ENCODE measurements around the gene TRHDE. TPM values are rescaled to one million over a fixed set of nuclear protein-coding genes. Genes with fewer than 3 reads are reported as not detected.

TRHDE gene
- total RNA-seq, 1 experiment from 2014 or later, result 5.5 TPM

DNA sequence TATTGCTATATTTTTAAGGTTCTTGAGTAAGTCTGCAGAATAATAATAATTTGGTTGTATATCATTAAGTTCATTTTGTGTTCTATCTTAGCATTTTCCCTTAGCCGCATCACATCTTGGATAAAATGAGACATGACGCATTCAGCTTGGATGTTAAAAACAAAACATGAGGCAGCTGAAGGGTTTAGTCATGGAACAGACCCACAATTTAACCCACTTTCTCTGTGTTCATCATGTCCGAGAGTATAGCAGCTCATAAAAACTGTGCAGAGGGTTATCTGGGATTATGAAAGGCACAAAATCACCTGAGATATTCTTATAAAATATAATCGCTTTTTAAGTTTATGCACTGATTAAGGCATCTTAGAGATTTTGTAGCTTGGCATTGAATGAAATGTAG lies 219.3 kb downstream of the TRHDE start (continued):
- TF ChIP-seq, protein P1, sequence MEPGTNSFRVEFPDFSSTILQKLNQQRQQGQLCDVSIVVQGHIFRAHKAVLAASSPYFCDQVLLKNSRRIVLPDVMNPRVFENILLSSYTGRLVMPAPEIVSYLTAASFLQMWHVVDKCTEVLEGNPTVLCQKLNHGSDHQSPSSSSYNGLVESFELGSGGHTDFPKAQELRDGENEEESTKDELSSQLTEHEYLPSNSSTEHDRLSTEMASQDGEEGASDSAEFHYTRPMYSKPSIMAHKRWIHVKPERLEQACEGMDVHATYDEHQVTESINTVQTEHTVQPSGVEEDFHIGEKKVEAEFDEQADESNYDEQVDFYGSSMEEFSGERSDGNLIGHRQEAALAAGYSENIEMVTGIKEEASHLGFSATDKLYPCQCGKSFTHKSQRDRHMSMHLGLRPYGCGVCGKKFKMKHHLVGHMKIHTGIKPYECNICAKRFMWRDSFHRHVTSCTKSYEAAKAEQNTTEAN (CRISPR knock-in tag; IDR thresholded peaks at IDR 0.05), result no peak

DNA sequence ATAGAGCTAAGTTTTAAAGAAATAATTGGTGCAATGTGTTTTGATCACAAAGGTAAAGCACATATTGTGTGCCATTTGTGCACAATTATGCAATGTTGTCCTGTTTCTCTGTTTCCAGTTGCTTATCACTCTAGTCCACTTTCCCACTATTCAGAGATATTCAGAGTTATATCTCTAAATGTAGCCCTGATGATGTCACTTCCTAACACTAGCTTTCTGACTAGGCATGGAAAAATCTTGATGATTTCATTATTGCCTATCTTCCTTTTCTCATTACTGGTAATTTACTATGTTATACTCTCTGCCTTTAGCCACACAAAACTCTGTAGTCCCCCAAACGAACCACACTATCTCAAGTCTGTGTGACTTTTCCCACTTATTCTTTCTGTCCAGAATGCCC lies 221.2 kb downstream of the TRHDE start:
- H3K4me3 Mint-ChIP-seq, result no peak overlapping the region
- H3K36me3 Mint-ChIP-seq, result no peaks in the 10 kb centered on the region
- ATAC-seq (no peak), DNase-seq (ENCODE audit: low spot score) (no peak)
- H3K27me3 Mint-ChIP-seq (ENCODE audit: low read depth), result no peaks in the 10 kb centered on the region
- H3K9me3 Mint-ChIP-seq, result peaks cover 5% of the 10 kb centered on the region; the same call in 1 of the 2 replicates
- H3K4me1 Mint-ChIP-seq, result no peaks in the 10 kb centered on the region
- no peak overlapping the region for H3K27ac Mint-ChIP-seq
- ChIA-PET CTCF (no interaction called here), POLR2A (no interaction called here)
- TF ChIP-seq, protein P2, sequence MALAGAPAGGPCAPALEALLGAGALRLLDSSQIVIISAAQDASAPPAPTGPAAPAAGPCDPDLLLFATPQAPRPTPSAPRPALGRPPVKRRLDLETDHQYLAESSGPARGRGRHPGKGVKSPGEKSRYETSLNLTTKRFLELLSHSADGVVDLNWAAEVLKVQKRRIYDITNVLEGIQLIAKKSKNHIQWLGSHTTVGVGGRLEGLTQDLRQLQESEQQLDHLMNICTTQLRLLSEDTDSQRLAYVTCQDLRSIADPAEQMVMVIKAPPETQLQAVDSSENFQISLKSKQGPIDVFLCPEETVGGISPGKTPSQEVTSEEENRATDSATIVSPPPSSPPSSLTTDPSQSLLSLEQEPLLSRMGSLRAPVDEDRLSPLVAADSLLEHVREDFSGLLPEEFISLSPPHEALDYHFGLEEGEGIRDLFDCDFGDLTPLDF (CRISPR knock-in tag; IDR thresholded peaks at IDR 0.05), result no peak
- TF ChIP-seq JUN (CRISPR knock-in tag; IDR thresholded peaks at IDR 0.05) (no peak), JAZF1 (CRISPR knock-in tag; IDR thresholded peaks at IDR 0.05) (no peak), GTF2I (CRISPR knock-in tag; conservative IDR thresholded peaks at IDR 0.05) (no peak), ATF1 (CRISPR knock-in tag; IDR thresholded peaks at IDR 0.05) (no peak), ETV6 (CRISPR knock-in tag; IDR thresholded peaks at IDR 0.05) (no peak)
- TF ChIP-seq, protein P3, sequence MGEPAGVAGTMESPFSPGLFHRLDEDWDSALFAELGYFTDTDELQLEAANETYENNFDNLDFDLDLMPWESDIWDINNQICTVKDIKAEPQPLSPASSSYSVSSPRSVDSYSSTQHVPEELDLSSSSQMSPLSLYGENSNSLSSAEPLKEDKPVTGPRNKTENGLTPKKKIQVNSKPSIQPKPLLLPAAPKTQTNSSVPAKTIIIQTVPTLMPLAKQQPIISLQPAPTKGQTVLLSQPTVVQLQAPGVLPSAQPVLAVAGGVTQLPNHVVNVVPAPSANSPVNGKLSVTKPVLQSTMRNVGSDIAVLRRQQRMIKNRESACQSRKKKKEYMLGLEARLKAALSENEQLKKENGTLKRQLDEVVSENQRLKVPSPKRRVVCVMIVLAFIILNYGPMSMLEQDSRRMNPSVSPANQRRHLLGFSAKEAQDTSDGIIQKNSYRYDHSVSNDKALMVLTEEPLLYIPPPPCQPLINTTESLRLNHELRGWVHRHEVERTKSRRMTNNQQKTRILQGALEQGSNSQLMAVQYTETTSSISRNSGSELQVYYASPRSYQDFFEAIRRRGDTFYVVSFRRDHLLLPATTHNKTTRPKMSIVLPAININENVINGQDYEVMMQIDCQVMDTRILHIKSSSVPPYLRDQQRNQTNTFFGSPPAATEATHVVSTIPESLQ (CRISPR knock-in tag; IDR thresholded peaks at IDR 0.05), result no peak
- TF ChIP-seq, protein P4, sequence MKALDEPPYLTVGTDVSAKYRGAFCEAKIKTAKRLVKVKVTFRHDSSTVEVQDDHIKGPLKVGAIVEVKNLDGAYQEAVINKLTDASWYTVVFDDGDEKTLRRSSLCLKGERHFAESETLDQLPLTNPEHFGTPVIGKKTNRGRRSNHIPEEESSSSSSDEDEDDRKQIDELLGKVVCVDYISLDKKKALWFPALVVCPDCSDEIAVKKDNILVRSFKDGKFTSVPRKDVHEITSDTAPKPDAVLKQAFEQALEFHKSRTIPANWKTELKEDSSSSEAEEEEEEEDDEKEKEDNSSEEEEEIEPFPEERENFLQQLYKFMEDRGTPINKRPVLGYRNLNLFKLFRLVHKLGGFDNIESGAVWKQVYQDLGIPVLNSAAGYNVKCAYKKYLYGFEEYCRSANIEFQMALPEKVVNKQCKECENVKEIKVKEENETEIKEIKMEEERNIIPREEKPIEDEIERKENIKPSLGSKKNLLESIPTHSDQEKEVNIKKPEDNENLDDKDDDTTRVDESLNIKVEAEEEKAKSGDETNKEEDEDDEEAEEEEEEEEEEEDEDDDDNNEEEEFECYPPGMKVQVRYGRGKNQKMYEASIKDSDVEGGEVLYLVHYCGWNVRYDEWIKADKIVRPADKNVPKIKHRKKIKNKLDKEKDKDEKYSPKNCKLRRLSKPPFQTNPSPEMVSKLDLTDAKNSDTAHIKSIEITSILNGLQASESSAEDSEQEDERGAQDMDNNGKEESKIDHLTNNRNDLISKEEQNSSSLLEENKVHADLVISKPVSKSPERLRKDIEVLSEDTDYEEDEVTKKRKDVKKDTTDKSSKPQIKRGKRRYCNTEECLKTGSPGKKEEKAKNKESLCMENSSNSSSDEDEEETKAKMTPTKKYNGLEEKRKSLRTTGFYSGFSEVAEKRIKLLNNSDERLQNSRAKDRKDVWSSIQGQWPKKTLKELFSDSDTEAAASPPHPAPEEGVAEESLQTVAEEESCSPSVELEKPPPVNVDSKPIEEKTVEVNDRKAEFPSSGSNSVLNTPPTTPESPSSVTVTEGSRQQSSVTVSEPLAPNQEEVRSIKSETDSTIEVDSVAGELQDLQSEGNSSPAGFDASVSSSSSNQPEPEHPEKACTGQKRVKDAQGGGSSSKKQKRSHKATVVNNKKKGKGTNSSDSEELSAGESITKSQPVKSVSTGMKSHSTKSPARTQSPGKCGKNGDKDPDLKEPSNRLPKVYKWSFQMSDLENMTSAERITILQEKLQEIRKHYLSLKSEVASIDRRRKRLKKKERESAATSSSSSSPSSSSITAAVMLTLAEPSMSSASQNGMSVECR (CRISPR knock-in tag; IDR thresholded peaks at IDR 0.05; ENCODE audit: borderline replicate concordance), result no peak
- TF ChIP-seq, protein P5, sequence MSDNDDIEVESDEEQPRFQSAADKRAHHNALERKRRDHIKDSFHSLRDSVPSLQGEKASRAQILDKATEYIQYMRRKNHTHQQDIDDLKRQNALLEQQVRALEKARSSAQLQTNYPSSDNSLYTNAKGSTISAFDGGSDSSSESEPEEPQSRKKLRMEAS (CRISPR knock-in tag; IDR thresholded peaks at IDR 0.05), result no peak
- TF ChIP-seq, protein P6, sequence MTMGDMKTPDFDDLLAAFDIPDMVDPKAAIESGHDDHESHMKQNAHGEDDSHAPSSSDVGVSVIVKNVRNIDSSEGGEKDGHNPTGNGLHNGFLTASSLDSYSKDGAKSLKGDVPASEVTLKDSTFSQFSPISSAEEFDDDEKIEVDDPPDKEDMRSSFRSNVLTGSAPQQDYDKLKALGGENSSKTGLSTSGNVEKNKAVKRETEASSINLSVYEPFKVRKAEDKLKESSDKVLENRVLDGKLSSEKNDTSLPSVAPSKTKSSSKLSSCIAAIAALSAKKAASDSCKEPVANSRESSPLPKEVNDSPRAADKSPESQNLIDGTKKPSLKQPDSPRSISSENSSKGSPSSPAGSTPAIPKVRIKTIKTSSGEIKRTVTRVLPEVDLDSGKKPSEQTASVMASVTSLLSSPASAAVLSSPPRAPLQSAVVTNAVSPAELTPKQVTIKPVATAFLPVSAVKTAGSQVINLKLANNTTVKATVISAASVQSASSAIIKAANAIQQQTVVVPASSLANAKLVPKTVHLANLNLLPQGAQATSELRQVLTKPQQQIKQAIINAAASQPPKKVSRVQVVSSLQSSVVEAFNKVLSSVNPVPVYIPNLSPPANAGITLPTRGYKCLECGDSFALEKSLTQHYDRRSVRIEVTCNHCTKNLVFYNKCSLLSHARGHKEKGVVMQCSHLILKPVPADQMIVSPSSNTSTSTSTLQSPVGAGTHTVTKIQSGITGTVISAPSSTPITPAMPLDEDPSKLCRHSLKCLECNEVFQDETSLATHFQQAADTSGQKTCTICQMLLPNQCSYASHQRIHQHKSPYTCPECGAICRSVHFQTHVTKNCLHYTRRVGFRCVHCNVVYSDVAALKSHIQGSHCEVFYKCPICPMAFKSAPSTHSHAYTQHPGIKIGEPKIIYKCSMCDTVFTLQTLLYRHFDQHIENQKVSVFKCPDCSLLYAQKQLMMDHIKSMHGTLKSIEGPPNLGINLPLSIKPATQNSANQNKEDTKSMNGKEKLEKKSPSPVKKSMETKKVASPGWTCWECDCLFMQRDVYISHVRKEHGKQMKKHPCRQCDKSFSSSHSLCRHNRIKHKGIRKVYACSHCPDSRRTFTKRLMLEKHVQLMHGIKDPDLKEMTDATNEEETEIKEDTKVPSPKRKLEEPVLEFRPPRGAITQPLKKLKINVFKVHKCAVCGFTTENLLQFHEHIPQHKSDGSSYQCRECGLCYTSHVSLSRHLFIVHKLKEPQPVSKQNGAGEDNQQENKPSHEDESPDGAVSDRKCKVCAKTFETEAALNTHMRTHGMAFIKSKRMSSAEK (CRISPR knock-in tag; IDR thresholded peaks at IDR 0.05; ENCODE audit: borderline replicate concordance), result no peak
- TF ChIP-seq, protein P7, sequence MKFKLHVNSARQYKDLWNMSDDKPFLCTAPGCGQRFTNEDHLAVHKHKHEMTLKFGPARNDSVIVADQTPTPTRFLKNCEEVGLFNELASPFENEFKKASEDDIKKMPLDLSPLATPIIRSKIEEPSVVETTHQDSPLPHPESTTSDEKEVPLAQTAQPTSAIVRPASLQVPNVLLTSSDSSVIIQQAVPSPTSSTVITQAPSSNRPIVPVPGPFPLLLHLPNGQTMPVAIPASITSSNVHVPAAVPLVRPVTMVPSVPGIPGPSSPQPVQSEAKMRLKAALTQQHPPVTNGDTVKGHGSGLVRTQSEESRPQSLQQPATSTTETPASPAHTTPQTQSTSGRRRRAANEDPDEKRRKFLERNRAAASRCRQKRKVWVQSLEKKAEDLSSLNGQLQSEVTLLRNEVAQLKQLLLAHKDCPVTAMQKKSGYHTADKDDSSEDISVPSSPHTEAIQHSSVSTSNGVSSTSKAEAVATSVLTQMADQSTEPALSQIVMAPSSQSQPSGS (CRISPR knock-in tag; IDR thresholded peaks at IDR 0.05; ENCODE audit: borderline replicate concordance, low read depth), result no peak
- TF ChIP-seq, protein P8, sequence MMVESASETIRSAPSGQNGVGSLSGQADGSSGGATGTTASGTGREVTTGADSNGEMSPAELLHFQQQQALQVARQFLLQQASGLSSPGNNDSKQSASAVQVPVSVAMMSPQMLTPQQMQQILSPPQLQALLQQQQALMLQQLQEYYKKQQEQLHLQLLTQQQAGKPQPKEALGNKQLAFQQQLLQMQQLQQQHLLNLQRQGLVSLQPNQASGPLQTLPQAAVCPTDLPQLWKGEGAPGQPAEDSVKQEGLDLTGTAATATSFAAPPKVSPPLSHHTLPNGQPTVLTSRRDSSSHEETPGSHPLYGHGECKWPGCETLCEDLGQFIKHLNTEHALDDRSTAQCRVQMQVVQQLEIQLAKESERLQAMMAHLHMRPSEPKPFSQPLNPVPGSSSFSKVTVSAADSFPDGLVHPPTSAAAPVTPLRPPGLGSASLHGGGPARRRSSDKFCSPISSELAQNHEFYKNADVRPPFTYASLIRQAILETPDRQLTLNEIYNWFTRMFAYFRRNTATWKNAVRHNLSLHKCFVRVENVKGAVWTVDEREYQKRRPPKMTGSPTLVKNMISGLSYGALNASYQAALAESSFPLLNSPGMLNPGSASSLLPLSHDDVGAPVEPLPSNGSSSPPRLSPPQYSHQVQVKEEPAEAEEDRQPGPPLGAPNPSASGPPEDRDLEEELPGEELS (CRISPR knock-in tag; IDR thresholded peaks at IDR 0.05), result no peak
- TF ChIP-seq, protein P9, sequence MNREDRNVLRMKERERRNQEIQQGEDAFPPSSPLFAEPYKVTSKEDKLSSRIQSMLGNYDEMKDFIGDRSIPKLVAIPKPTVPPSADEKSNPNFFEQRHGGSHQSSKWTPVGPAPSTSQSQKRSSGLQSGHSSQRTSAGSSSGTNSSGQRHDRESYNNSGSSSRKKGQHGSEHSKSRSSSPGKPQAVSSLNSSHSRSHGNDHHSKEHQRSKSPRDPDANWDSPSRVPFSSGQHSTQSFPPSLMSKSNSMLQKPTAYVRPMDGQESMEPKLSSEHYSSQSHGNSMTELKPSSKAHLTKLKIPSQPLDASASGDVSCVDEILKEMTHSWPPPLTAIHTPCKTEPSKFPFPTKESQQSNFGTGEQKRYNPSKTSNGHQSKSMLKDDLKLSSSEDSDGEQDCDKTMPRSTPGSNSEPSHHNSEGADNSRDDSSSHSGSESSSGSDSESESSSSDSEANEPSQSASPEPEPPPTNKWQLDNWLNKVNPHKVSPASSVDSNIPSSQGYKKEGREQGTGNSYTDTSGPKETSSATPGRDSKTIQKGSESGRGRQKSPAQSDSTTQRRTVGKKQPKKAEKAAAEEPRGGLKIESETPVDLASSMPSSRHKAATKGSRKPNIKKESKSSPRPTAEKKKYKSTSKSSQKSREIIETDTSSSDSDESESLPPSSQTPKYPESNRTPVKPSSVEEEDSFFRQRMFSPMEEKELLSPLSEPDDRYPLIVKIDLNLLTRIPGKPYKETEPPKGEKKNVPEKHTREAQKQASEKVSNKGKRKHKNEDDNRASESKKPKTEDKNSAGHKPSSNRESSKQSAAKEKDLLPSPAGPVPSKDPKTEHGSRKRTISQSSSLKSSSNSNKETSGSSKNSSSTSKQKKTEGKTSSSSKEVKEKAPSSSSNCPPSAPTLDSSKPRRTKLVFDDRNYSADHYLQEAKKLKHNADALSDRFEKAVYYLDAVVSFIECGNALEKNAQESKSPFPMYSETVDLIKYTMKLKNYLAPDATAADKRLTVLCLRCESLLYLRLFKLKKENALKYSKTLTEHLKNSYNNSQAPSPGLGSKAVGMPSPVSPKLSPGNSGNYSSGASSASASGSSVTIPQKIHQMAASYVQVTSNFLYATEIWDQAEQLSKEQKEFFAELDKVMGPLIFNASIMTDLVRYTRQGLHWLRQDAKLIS (CRISPR knock-in tag; IDR thresholded peaks at IDR 0.05; ENCODE audit: borderline replicate concordance), result no peak
